NCI-H1436 (cell line): ENCODE measurements around the gene CHMP4B.

Source experiments
- DNase-seq: peaks from one replicate; lab custom pipeline; 2025; lab: John Stamatoyannopoulos, UW

CHMP4B gene

GRCh38 chr20:33840160-33840559, 29.0 kb downstream of the CHMP4B start:
- no peak for DNase-seq

- no peak for DNase-seq
Measured at GRCh38 chr20:33840759-33841435, 29.7 kb downstream of the CHMP4B start.

GRCh38 chr20:33841436-33841799, 30.3 kb downstream of the CHMP4B start:
- DNase-seq, result no peak

- DNase-seq, result no peak
Measured at GRCh38 chr20:33842346-33842745, 31.2 kb downstream of the CHMP4B start.

- DNase-seq, result no peak
Measured at GRCh38 chr20:33843050-33843449, 31.9 kb downstream of the CHMP4B start.

GRCh38 chr20:33843854-33844253, 32.7 kb downstream of the CHMP4B start:
- no peak for DNase-seq

GRCh38 chr20:33846291-33846935, 35.3 kb downstream of the CHMP4B start:
- DNase-seq, result no peak

- no peak for DNase-seq
Measured at GRCh38 chr20:33847006-33847405, 35.9 kb downstream of the CHMP4B start.

GRCh38 chr20:33848391-33848790, 37.2 kb downstream of the CHMP4B start:
- DNase-seq, result no peak

- DNase-seq, result no peak
Measured at GRCh38 chr20:33850159-33850558, 39.0 kb downstream of the CHMP4B start.

GRCh38 chr20:33851842-33852466, 40.8 kb downstream of the CHMP4B start:
- DNase-seq, result no peak

- DNase-seq, result no peak
Measured at GRCh38 chr20:33852626-33853506, 41.7 kb downstream of the CHMP4B start.

- DNase-seq, result no peak
Measured at GRCh38 chr20:33853507-33853813, 42.3 kb downstream of the CHMP4B start.

GRCh38 chr20:33857722-33858563, 46.8 kb downstream of the CHMP4B start:
- DNase-seq, result no peak

GRCh38 chr20:33858666-33859065, 47.5 kb downstream of the CHMP4B start:
- DNase-seq, result no peak

GRCh38 chr20:33859157-33859695, 48.1 kb downstream of the CHMP4B start:
- no peak for DNase-seq

GRCh38 chr20:33859751-33860150, 48.6 kb downstream of the CHMP4B start:
- DNase-seq, result no peak

GRCh38 chr20:33861458-33861857, 50.3 kb downstream of the CHMP4B start:
- DNase-seq, result no peak

GRCh38 chr20:33862709-33863403, 51.7 kb downstream of the CHMP4B start:
- DNase-seq, result peak; percentile 12

- no peak for DNase-seq
Measured at GRCh38 chr20:33863440-33864323, 52.5 kb downstream of the CHMP4B start.
